NB4 (cell line): ENCODE data around the gene MTHFD1L.

Experiments used
- POLR2A ChIP-seq: IDR thresholded peaks from 2 replicates; pipeline ENCODE4 v1.6.1; 2011; ENCODE audit warnings: mild to moderate bottlenecking; ENCODE audit not compliant: insufficient read length; ENCODE audit errors: extremely low read depth
- TF ChIP-seq, protein P1 (sequence below): IDR thresholded peaks from one replicate; pipeline ENCODE4 v1.5.1; 2012; ENCODE audit warnings: low read depth, low read length
- TF ChIP-seq, protein P2 (sequence below): IDR thresholded peaks from 2 replicates; pipeline ENCODE4 v1.6.1; 2011; ENCODE audit warnings: low read depth, low read length

GRCh38 chr6:150937132-150937906 lies 71.8 kb downstream of the MTHFD1L start:
- TF ChIP-seq POLR2A, result no peak
- TF ChIP-seq, protein P1, sequence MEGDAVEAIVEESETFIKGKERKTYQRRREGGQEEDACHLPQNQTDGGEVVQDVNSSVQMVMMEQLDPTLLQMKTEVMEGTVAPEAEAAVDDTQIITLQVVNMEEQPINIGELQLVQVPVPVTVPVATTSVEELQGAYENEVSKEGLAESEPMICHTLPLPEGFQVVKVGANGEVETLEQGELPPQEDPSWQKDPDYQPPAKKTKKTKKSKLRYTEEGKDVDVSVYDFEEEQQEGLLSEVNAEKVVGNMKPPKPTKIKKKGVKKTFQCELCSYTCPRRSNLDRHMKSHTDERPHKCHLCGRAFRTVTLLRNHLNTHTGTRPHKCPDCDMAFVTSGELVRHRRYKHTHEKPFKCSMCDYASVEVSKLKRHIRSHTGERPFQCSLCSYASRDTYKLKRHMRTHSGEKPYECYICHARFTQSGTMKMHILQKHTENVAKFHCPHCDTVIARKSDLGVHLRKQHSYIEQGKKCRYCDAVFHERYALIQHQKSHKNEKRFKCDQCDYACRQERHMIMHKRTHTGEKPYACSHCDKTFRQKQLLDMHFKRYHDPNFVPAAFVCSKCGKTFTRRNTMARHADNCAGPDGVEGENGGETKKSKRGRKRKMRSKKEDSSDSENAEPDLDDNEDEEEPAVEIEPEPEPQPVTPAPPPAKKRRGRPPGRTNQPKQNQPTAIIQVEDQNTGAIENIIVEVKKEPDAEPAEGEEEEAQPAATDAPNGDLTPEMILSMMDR, result no peak
- TF ChIP-seq, protein P2, sequence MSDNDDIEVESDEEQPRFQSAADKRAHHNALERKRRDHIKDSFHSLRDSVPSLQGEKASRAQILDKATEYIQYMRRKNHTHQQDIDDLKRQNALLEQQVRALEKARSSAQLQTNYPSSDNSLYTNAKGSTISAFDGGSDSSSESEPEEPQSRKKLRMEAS, result no peak
